ENCODE data around the gene PANX1. TPM values are rescaled to one million over a fixed set of nuclear protein-coding genes. Genes with fewer than 3 reads are reported as not detected.

Gene PANX1
- total RNA-seq, 1 donor from 2014 or later, result 42.1 TPM

- no peak for DNase-seq (ENCODE audit: low read depth)
- Mint-ChIP-seq H3K4me3 (ENCODE audit: unreplicated experiment) (no peak overlapping the region), H3K27me3 (ENCODE audit: low read depth, unreplicated experiment) (peaks cover 2% of the 10 kb centered on the region), H3K27ac (ENCODE audit: unreplicated experiment) (no peak overlapping the region), H3K9me3 (ENCODE audit: unreplicated experiment) (no peaks in the 10 kb centered on the region), H3K36me3 (ENCODE audit: low read depth, unreplicated experiment) (no peaks in the 10 kb centered on the region), H3K4me1 (ENCODE audit: low read depth, unreplicated experiment) (no peaks in the 10 kb centered on the region)
- Histone ChIP-seq H3K4me3 (ENCODE audit: insufficient read depth, low read depth, low read length) (no peak overlapping the region), H3K79me2 (ENCODE audit: insufficient read depth, low read length) (no peaks in the 10 kb centered on the region), H3K9ac (ENCODE audit: low read length) (no peak overlapping the region), H4K20me1 (ENCODE audit: insufficient read depth, low read length) (no peaks in the 10 kb centered on the region), H3K27me3 (ENCODE audit: insufficient read depth, low read length) (no peaks in the 10 kb centered on the region), H2AFZ (ENCODE audit: low read depth, low read length) (no peak overlapping the region), H3K27ac (ENCODE audit: low read depth, low read length) (no peak overlapping the region), H3K4me1 (ENCODE audit: insufficient read depth, low read length) (no peaks in the 10 kb centered on the region), H3K4me2 (ENCODE audit: low read length) (no peak overlapping the region), H3K36me3 (ENCODE audit: insufficient read depth, low read length) (no peaks in the 10 kb centered on the region), H3K9me3 (ENCODE audit: insufficient read depth, low read depth, low read length) (no peaks in the 10 kb centered on the region)
- FAIRE-seq, result no peak
- TF ChIP-seq EZH2 (IDR thresholded peaks at IDR 0.05; ENCODE audit: insufficient read depth, low read length) (no peak), CTCF (IDR thresholded peaks at IDR 0.05; ENCODE audit: insufficient read depth, low read depth, low read length) (no peak)
Observed at GRCh38 chr11:94089341-94089740, 39.3 kb upstream of the PANX1 start.

GRCh38 chr11:94090401-94090800 lies 38.2 kb upstream of the PANX1 start:
- Histone ChIP-seq H3K4me2 (ENCODE audit: low read length) (no peak overlapping the region), H3K79me2 (ENCODE audit: insufficient read depth, low read length) (no peaks in the 10 kb centered on the region), H4K20me1 (ENCODE audit: insufficient read depth, low read length) (no peaks in the 10 kb centered on the region), H3K9ac (ENCODE audit: low read length) (no peak overlapping the region), H3K4me3 (ENCODE audit: insufficient read depth, low read depth, low read length) (no peak overlapping the region), H3K9me3 (ENCODE audit: insufficient read depth, low read depth, low read length) (no peaks in the 10 kb centered on the region), H3K27ac (ENCODE audit: low read depth, low read length) (no peak overlapping the region), H2AFZ (ENCODE audit: low read depth, low read length) (no peak overlapping the region), H3K36me3 (ENCODE audit: insufficient read depth, low read length) (no peaks in the 10 kb centered on the region), H3K27me3 (ENCODE audit: insufficient read depth, low read length) (no peaks in the 10 kb centered on the region), H3K4me1 (ENCODE audit: insufficient read depth, low read length) (no peaks in the 10 kb centered on the region)
- no peak for DNase-seq (ENCODE audit: low read depth)
- Mint-ChIP-seq H3K27ac (ENCODE audit: unreplicated experiment) (no peak overlapping the region), H3K36me3 (ENCODE audit: low read depth, unreplicated experiment) (no peaks in the 10 kb centered on the region), H3K4me3 (ENCODE audit: unreplicated experiment) (no peak overlapping the region), H3K4me1 (ENCODE audit: low read depth, unreplicated experiment) (no peaks in the 10 kb centered on the region), H3K9me3 (ENCODE audit: unreplicated experiment) (no peaks in the 10 kb centered on the region), H3K27me3 (ENCODE audit: low read depth, unreplicated experiment) (peaks cover 2% of the 10 kb centered on the region)
- no peak for FAIRE-seq
- TF ChIP-seq CTCF (IDR thresholded peaks at IDR 0.05; ENCODE audit: insufficient read depth, low read depth, low read length) (no peak), EZH2 (IDR thresholded peaks at IDR 0.05; ENCODE audit: insufficient read depth, low read length) (no peak)

GRCh38 chr11:94091091-94091490 lies 37.5 kb upstream of the PANX1 start:
- Histone ChIP-seq H3K27ac (ENCODE audit: low read depth, low read length) (no peak overlapping the region), H3K4me3 (ENCODE audit: insufficient read depth, low read depth, low read length) (no peak overlapping the region), H3K4me1 (ENCODE audit: insufficient read depth, low read length) (no peaks in the 10 kb centered on the region), H3K9me3 (ENCODE audit: insufficient read depth, low read depth, low read length) (no peaks in the 10 kb centered on the region), H2AFZ (ENCODE audit: low read depth, low read length) (no peak overlapping the region), H3K27me3 (ENCODE audit: insufficient read depth, low read length) (no peaks in the 10 kb centered on the region), H3K36me3 (ENCODE audit: insufficient read depth, low read length) (no peaks in the 10 kb centered on the region), H4K20me1 (ENCODE audit: insufficient read depth, low read length) (no peaks in the 10 kb centered on the region), H3K4me2 (ENCODE audit: low read length) (no peak overlapping the region), H3K79me2 (ENCODE audit: insufficient read depth, low read length) (no peaks in the 10 kb centered on the region), H3K9ac (ENCODE audit: low read length) (no peak overlapping the region)
- DNase-seq (ENCODE audit: low read depth), result no peak
- TF ChIP-seq EZH2 (IDR thresholded peaks at IDR 0.05; ENCODE audit: insufficient read depth, low read length) (no peak), CTCF (IDR thresholded peaks at IDR 0.05; ENCODE audit: insufficient read depth, low read depth, low read length) (no peak)
- no peak overlapping the region for H3K27ac Mint-ChIP-seq (ENCODE audit: unreplicated experiment)
- H3K9me3 Mint-ChIP-seq (ENCODE audit: unreplicated experiment), result no peaks in the 10 kb centered on the region
- no peaks in the 10 kb centered on the region for H3K36me3 Mint-ChIP-seq (ENCODE audit: low read depth, unreplicated experiment)
- peaks cover 2% of the 10 kb centered on the region for H3K27me3 Mint-ChIP-seq (ENCODE audit: low read depth, unreplicated experiment)
- FAIRE-seq, result no peak
- no peaks in the 10 kb centered on the region for H3K4me1 Mint-ChIP-seq (ENCODE audit: low read depth, unreplicated experiment)
- no peak overlapping the region for H3K4me3 Mint-ChIP-seq (ENCODE audit: unreplicated experiment)

Data from astrocyte (in vitro differentiated cells and primary cell).